Hypothalamus (tissue), 51 donors: ENCODE measurements around the gene FEM1B.
"Not testable (repeated sequence)": the region's sequence is repeated elsewhere in the genome, so short reads cannot be mapped to it uniquely, and the experiment has no call there.

ENCODE experiments used
- DNase-seq, 51 donors: peaks; one replicate each; lab custom pipeline; 2025; lab: John Stamatoyannopoulos, UW

Gene FEM1B

DNA sequence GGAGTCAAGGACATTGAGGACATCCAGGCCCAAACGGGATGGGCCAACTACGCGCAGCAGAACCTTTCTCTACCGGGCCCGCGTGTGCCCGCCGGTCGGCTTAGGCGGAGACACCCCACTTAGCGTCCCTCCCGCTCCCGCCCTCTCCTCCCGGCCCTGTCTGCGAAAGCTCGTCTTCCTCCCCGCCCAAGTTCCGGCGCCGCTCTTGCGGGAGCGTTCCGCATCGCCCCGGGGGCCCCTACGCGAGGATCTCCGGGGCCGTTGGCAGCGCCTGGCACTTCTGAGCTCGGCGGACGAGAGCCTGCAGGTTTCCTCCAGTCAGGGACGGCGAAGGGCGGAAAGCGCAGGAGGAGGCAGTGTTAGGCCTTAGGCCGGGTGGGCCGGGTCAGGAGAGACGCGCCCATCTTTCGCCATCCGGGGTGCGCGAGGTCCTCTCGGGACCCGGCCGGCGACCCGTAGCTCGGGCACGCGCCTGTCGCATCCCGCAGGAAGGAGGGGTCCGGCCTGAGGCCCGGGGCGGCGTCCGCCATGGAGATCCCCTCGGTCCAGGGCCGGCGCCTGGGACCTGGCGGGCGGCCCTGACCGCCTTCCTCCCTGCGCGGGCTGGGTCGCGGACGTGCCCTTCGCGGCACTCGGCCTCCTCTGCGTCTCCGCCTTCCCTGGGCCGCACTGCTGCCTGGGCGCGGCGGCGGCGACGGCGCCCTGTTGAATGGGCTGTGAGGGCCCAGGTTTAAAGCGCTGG lies at the start of gene FEM1B:
FEM1B (plus strand) TSS at position 143 of the 742 bp plus-strand sequence. CDS start 673 bp downstream, outside the sequence.
- peak; percentile 76 to 99 (median 91) for DNase-seq

DNA sequence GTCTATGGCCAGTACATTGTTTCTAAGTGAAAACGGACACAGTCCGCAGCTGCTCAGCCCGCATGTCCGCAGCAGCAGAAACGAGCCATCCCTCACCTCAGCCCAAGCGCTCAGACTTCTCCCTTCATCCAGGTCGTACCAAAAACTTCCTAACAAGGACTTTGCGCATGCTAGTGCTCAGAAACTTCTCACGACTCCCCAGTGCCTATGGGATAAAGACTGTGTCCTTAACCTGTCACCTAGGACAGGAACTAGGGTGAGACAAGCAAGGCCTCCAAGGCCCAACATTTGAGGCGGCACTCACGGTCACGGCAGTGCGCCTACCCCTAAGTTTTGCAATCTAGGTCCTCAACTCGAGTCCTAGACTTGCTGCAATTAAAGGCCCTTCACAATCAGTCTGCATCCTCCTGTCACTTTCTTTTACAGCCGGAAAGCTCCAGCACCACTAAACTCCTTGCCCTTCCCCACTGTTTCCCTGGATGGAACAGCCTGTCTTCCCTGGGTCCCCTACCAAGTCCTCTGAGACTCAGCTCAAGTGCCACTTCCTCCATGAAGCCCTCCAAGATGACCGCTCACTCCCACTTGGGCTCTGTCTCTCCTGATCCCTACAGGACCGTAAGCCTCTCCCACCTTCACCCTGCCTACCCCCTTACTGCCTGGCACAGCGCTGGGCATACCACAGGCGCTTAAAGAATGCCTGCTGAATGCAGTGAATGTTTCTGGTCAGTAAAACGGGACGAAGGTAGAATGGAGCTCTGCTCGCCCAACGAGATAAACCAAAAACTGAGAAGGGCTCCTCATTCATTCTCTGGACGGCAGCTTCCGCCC lies 49.2 kb upstream of the FEM1B start:
- no peak for DNase-seq

DNA sequence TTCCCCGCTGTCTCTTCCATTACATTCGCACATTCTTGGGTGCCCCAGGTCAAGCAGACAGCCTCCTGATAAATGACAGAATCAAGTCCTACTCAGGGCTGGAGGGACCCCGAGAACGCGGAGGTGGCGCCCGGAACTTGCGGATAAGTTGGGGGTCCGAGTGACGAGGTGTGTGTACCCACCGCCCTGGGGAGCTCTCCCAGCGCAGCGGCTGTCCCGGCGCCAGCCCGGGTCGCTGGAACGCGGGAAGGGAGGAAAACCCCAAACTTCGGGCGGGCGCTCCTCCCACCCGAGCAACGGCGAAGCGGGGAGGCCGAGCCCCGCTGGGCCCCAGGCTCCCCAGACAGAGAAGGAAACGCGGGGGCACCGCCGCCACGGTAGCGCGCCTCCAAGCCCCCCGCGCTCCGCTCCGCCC lies 48.6 kb upstream of the FEM1B start:
- DNase-seq = peak in 1 of 51 donors; percentile 52

DNA sequence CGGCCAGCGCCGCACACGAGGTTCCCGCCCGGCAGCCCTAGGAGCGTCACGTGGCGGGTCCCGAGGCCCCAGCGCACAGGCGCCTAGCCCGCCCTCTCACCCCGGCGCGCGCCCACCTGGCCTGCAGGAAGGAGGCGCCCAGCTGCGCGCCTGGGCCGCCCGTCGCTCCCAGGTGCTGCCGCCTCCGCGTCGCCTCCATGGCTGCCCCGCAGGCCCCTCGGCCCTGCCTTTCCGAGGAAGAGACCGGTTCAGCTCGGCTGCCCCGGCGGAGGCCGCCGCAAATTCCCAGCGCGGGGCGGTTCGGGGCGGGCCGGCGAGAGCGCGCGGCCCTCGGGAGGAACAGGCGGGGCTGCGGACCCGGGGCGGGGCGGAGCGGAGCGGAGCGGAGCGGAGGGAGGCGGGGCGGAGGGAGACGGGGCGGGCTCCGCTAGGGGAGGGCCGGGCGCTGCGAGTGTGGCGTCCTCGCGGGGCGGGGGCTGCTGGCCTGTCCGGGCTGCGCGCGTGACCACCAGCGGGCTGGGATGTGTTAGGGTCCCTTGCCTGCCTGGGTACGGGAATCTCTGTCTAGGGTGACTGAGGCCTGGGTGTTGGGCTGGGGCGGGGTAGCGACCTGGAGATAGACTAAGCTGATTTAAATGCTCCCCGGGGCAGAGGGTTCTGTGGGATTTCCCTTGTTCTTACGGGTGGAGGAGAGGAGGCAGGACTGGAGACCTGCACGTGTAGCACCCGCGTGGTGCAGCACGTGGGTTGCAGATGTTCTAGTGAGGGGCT lies 48.0 kb upstream of the FEM1B start, which contains the start of gene CLN6:
CLN6 (minus strand) TSS at position 343 of the 771 bp plus-strand sequence; CDS start at position 199, 144 bp downstream.
- DNase-seq = peak in 49 of 51 donors; percentile 44 to 91 (median 80)

DNA sequence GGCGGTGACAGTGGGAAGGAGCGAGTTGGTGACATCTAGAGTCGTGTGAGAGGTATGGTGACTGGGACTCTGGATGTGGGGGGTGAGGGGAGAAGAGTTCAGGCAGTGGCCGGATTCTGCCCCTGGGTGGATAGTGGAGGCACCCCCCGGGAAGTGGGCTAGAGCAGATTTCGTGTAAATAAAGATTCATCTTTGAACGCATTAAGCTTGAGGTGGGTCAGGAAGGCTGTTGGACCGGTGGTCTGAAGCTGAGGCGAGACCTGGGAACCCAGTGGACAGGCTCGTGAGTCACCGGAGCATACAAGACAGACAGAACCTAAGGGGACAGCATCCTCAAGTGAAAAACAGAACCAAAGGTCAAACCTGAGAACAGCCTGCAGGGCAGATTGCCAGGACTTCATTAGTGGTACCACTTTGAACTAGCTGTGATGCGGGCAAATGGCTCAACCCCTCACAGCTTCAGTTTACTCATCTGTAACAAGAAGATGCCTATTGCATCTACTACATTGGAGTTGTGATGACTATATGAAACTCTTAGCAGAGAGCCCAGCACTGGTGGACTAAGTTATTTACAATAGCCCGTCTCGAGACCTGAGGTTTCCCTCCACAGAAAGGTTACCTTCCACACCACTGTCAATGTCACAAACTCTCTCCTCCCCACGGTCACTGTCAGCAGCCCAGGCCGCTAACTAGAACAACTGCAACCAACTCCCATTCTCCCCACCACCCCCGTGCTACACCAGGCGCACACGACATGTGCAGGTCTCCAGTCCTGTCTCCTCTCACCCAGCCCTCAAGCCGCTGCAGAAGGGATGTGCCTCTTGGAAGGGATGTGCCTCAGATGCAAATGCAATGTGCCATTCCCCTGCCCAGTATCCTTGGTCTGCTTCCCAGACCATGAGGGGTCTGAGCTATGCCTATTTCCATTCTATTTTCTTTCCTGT lies 47.1 kb upstream of the FEM1B start:
- peak in 2 of 51 donors; percentile 31 to 39 for DNase-seq

DNA sequence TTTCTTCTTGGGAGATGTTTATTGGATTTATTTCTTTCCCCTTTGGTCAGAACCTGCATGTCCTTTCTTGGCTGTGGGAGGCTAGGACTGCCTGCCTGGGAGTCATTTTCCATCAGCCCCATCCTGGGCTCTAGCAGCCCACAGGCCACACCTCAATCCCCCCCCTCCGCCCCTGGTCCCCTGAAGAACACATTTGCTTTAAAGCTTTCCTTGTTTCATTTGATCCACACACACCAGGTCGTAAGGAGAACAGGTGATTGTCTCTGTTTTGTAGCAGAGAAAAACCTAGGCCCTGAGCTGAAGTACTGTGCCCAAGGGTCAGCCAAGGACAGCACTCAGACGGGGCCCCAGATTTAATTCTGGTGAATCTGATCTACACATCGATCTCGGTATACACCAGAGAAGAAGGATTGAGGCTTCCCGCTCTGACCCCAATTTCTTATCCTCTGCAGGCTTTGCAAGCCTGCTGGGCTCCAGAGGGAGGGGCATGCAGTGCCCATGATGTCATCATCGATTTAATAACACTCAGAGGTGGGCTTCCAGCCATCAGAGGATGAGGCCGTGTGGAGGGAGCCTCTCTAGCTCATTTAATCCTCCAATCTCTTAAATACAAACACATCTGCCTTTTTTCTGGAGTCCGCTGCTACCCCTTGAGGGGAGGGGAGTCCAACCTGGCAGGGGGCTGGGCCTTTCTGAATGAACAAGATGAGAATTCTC lies 46.3 kb upstream of the FEM1B start:
- DNase-seq = no peak

DNA sequence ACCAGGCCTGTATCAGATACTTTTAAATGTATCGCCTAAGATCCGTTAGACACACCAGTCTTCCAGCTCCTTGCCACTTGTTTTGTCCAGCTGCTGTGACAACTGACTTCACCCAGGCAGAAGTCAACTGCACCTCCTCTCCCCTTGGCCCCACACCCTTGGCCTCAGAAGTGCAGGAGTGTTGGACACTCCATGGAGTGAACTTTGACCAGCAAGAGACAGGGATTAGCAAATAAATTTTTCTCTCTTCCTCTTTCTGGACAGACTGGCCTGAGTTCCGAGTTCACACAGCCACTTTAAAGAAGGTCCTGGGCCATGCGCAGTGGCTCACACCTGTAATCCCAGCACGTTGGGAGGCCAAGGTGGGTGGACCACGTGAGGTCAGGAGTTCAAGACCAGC lies 45.1 kb upstream of the FEM1B start:
- no peak for DNase-seq

DNA sequence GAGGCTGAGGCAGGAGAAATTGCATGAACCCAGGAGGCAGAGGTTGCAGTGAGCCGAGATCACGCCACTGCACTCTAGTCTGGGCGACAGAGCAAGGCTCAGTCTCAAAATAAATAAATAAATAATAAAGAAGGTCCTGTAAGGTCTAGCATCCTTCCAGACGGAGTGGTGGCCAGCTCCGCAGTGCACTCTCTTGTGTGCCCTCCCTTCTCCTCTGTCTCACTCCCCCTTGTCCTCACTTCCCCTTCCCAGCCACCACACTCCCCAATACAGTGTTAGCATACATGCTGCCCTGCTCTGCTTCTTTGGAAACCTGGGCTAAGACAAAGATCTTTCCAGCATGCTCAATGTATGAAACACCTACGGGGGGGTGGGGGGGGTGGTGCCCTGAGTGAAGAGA lies 44.6 kb upstream of the FEM1B start:
- DNase-seq = peak in 1 of 51 donors; percentile 20

DNA sequence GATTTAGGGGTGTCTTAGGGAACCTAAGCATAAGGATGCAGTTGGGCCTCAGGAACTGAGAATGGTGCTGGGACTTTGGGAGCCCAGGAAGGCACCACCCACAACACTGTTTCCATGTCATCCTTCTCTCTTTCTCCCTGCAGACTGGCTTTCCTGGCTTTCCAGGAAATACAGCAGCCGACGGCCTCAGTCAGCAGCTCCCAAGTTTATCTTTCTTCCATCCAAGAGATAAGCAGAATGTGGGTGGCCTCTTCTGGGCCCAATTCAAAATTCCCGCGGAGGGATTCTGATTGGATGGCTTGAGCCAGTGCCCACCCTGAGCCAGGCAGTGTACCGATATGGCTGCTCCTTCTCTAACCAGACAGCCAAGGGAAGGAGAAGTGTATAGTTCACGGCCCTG lies 43.5 kb upstream of the FEM1B start:
- DNase-seq = no peak

DNA sequence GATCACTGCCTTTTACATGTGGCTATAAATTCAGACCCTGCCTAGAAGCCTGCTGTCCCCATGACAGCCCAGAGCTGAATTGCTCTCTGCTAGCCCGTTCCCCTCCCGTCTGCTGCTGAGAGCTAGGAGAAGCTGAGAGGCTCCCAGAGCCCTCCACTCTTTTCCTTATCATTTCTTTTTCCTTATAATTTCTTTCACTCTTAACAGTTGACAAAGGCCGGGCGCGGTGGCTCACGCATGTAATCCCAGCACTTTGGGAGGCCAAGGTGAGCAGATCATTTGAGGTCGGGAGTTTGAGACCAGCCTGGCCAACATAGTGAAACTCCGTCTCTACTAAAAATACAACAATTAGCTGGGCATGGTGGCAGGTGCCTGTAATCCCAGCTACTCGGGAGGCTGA lies 43.0 kb upstream of the FEM1B start:
- DNase-seq = not testable (repeated sequence)

DNA sequence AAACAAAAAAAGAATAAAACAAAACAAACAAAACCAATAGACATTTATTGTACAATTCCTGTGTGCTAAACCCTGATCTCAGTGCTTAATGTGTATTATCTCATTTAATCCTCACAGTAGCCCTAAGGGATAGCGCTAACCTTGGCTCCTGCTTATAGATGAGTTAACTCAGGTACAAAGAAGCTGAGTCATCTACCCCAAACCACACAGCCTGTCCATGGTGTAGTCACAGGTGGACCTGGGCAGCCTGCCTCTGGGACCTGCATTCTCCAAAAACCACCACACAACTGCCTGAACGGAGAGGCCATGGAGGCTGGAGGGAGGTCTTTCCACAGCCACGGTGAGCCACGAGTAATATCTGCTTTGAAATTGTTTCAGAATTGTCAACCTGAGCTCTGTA lies 42.5 kb upstream of the FEM1B start:
- no peak for DNase-seq

DNA sequence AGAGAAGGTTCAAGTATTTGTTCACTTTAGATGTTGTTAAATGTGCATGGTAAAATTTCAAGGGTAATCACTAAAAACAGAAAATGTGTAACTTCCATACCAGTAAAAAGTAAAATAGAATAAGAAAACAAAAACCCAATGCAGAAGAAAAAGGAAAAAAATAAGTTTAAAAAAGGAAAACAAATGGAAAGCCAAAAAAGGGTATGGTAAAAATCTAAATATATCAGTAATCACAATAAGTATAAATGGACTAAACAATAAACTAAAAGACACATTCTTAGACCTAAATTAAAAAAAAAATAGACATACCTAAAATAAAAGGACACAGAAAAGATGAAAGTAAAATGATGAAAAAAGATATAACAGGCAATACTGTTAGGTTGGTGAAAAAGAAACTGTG lies 38.5 kb upstream of the FEM1B start:
- DNase-seq = no peak

DNA sequence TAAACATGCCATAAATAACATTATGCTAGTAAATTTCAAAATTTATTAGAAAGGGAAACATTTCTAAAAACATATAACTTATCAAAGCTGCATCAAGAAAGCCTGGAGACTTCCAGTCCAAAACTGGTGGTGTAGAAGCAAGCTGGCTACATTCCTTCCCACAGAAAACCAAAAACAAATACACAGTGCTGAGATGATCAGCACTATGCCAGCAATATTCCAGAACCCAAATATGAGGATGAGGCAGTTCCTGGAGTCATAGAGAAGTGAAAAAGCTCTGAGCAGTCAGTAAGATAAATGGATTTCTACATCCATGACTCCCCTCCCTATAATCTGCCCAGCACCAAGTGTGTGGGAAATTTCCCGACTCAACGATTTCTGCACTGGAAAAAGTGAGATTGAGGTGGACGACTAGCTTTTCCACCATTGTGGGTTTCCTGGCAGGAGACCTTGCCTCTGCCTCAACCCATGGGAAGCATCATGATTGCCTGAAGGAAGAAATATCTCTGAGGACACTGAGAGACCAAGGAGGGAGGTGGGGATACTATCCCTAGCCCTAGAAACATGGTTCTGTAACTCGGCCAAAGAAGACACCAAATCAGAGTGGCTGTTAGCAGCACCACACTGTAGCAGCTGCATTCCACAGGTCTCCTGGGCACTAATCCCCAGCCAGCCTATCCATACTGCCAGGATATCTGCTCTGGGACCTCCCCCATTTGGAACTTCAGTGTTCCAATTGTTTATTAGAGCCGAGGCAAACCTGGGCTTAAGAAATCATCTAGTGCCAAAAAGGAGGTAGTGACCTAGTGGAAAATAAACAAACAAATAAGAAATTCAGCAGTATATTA lies 36.2 kb upstream of the FEM1B start:
- no peak for DNase-seq

DNA sequence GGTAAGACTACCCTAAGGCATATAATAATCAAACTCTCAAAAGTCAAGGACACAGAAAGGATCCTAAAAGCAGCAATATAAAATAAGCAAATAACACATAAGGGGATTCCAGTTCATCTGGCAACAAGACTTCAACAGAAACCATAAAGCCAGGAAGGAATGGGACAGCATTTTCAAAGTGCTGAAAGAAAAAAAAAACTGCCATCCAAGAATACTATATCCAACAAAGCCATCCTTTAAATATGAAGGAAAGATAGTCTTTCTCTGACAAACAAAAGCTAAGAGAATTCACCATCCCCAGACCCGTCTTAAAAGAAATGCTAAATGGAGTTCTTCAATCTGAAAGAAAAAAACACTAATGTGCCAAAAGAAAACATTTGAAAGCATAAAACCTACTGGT lies 33.3 kb upstream of the FEM1B start:
- DNase-seq = no peak

DNA sequence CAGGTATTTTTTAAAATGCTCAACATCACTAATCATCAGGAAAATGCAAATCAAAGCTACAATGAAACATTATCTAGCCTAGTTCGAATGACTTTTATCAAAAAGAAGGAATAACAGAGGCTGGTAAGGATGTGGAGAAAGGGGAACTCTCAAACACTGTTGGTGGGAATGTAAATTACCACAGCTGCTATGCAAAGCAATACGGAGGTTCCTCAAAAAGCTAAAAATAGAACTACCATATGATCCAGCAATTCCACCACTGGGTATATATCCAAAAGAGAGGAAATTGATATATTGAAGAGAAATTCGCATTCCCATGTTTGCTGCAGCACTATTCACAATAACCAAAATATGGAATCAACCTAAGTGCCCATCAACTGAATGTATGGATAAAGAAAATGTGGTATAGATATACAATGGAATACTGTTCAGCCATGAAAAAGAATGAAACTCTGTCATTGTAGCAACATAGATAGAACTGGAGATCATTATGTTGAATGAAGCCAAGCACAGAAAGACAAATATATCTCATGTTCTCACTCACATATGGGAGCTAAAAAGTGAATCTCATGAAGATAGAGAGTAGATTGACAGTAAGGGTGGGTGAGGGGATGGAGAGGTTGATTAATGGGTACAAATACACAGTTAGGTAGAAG lies 28.4 kb upstream of the FEM1B start:
- no peak for DNase-seq

DNA sequence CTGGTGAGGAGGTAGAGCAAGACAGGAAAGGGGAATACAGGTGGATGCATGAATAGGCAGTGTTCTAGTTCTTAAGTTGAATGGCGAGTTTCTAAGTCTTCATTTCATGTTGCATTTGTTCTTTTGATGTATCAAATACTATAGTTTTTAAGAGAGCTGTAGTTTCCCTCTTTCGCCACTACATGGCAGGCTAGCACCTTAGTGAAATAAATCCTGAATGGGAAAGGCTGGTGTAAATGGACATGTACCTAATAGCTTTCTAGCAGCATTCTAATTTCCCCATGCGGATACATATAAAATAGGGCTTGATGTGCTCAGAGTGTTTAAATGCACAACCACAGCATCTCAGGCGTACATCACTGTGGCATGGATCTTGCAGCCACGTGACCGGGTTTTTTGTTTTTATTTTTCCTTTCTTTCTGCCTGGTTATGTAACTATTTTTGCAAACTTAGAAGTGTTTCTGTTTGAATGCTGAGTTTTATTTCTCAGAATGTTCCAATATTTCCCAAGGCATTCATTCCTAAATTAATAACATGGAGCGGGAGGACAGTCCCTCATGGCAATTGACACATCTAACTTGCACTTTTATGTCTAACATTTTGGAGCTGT lies 24.5 kb upstream of the FEM1B start:
- peak in 11 of 51 donors; percentile 15 to 69 (median 25) for DNase-seq
